ENCODE data around the gene ARFIP1. TPM values are rescaled to one million over a fixed set of nuclear protein-coding genes. Genes with fewer than 3 reads are reported as not detected.

The ARFIP1 gene
- total RNA-seq, 1 donor from 2014 or later = 26.2 TPM

DNA sequence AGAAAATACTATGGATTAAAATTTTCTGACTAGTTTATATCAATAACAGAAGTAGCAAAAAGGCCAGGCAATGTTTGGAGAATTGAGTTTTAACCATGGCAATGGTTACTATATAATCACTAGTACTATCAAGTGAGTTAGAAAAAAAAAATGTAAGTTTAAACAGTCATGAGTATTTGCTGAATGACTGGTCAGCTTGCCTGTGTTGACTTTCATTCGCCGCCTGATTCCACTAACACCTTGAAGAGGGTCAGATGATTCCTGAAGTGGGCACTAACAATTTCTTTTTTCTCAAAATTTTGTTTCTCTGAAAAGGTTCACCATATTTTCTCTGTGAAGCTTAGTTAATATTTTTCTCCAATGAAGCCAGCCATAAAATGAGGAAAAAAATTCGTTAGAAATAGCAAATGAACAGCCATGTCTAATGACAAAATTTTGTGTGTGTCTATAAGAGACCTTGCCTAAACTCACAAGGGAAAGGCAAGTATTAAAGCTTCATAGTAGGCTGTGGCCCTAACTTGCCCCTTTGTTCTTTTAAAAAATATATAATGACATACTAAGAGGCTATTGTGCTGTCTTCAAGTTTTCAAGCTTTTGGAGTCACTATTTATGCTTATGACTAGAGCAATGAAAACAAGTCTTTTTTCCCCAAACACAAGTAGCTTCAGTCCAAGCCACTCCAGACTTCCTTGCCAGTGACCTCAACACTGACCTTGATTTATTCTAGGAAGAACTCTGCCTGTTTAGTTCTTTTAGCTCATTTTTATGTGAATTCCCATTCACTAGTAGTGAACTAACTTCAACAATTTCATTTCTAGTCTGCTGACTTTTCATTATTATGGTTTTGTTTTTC is 138.0 kb downstream of the ARFIP1 start:
- no peak overlapping the region for H3K27ac Mint-ChIP-seq
- peaks cover 25% of the 10 kb centered on the region for H3K9me3 Mint-ChIP-seq
- H3K4me1 Mint-ChIP-seq = no peaks in the 10 kb centered on the region
- H3K36me3 Mint-ChIP-seq = peaks cover 31% of the 10 kb centered on the region
- TF ChIP-seq, protein P1, sequence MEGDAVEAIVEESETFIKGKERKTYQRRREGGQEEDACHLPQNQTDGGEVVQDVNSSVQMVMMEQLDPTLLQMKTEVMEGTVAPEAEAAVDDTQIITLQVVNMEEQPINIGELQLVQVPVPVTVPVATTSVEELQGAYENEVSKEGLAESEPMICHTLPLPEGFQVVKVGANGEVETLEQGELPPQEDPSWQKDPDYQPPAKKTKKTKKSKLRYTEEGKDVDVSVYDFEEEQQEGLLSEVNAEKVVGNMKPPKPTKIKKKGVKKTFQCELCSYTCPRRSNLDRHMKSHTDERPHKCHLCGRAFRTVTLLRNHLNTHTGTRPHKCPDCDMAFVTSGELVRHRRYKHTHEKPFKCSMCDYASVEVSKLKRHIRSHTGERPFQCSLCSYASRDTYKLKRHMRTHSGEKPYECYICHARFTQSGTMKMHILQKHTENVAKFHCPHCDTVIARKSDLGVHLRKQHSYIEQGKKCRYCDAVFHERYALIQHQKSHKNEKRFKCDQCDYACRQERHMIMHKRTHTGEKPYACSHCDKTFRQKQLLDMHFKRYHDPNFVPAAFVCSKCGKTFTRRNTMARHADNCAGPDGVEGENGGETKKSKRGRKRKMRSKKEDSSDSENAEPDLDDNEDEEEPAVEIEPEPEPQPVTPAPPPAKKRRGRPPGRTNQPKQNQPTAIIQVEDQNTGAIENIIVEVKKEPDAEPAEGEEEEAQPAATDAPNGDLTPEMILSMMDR (IDR thresholded peaks at IDR 0.05; ENCODE audit: unreplicated experiment) = no peak
- no peak for DNase-seq (ENCODE audit: low spot score in 2 of 2, unreplicated experiment in 2 of 2)
- no peak overlapping the region for H3K4me3 Mint-ChIP-seq
- no peaks in the 10 kb centered on the region for H3K27me3 Mint-ChIP-seq (ENCODE audit: low read depth)

DNA sequence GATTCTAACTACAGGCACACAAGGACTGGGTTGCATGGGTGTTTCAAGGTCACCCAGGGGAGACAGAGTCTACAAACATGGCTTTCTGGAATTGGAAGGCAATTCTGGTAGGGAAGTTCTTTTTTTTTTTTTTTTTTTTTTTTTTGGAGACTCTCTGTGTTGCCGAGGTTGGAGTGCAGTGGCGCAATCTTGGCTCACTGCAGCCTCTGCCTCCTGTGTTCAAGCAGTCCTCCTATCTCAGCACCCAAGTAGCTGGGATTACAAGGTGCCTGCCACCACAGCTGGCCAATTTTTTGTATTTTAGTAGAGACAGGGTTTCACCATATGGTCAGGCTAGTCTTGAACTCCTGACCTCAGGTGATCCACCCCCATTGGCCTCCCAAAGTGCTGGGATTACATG is 140.1 kb downstream of the ARFIP1 start:
- Mint-ChIP-seq H3K9me3 (peaks cover 25% of the 10 kb centered on the region), H3K4me3 (no peak overlapping the region), H3K36me3 (peaks cover 29% of the 10 kb centered on the region), H3K4me1 (no peaks in the 10 kb centered on the region), H3K27me3 (ENCODE audit: low read depth) (no peaks in the 10 kb centered on the region), H3K27ac (no peak overlapping the region)
- DNase-seq (ENCODE audit: low spot score in 2 of 2, unreplicated experiment in 2 of 2) = no peak
- TF ChIP-seq, protein P1 (IDR thresholded peaks at IDR 0.05; ENCODE audit: unreplicated experiment) = no peak

DNA sequence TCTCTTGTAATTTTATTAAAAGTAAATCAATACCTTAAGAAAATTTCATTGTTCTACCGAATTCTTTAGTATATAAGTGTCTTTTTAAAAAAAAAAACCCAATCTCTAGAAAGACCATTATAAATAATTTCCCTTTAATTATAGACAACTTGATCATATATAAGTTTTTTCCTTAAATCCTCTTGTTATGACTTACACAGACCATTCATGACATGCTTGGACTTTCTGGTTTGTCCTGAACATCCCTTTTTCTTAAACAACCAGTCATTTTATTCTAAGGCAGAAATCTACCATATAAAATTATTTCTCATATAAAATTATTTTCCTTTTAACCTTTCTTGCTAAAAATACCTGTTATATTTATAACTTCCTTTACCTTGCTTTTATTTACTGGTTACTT is 141.0 kb downstream of the ARFIP1 start:
- TF ChIP-seq, protein P1 (IDR thresholded peaks at IDR 0.05; ENCODE audit: unreplicated experiment) = no peak
- no peak overlapping the region for H3K4me3 Mint-ChIP-seq
- DNase-seq (ENCODE audit: low spot score in 2 of 2, unreplicated experiment in 2 of 2) = no peak
- peaks cover 29% of the 10 kb centered on the region for H3K36me3 Mint-ChIP-seq
- H3K4me1 Mint-ChIP-seq = no peaks in the 10 kb centered on the region
- no peaks in the 10 kb centered on the region for H3K27me3 Mint-ChIP-seq (ENCODE audit: low read depth)
- H3K9me3 Mint-ChIP-seq = peaks cover 25% of the 10 kb centered on the region
- no peak overlapping the region for H3K27ac Mint-ChIP-seq

DNA sequence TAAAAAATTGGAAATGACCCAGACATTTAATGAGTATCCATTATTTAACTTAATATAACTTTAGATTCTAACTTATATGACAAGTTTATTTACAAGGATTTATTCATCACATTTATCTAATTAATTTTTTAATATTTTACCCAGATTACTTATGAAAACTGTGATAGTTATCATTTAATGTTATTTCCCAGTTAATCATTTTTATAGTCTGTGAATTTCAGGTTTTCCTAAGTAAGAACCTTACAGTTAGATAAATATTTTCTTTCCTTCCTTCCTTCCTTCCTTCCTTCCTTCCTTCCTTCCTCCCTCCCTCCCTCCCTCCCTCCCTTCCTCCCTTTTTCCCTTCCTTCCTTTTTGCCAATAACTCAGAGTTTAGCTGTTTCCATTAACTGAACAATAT is 141.5 kb downstream of the ARFIP1 start:
- no peak overlapping the region for H3K27ac Mint-ChIP-seq

DNA sequence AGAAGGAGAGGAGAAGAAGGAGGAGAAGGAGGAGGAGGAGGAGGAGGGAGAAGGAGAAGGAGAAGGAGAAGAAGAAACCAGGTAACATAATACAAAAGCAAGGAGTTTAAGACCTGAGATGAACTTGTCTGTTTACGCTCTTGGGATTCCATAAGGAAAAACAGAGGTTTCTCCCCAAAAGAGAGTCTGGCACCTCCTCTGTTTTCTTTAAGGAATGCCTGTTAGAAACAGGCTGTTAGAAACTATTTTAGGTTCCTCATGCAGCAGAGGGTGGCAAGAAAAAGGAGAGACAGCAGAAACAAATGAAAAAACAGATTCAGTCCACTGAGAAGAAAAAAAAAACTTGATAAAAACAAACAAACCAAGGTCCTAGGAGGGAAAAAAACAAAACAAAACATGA is 146.1 kb downstream of the ARFIP1 start:
- H3K9me3 Mint-ChIP-seq = peaks cover 7% of the 10 kb centered on the region
- no peak overlapping the region for H3K4me3 Mint-ChIP-seq
- peaks cover 10% of the 10 kb centered on the region for H3K36me3 Mint-ChIP-seq
- no peak overlapping the region for H3K27ac Mint-ChIP-seq
- DNase-seq (ENCODE audit: low spot score in 2 of 2, unreplicated experiment in 2 of 2) = no peak
- H3K4me1 Mint-ChIP-seq = no peaks in the 10 kb centered on the region
- no peaks in the 10 kb centered on the region for H3K27me3 Mint-ChIP-seq (ENCODE audit: low read depth)
- TF ChIP-seq, protein P1 (IDR thresholded peaks at IDR 0.05; ENCODE audit: unreplicated experiment) = no peak

More for the DNA sequence above, 141.5 kb downstream of the ARFIP1 start:
- H3K4me1 Mint-ChIP-seq = no peaks in the 10 kb centered on the region
- H3K27me3 Mint-ChIP-seq (ENCODE audit: low read depth) = no peaks in the 10 kb centered on the region
- no peak for DNase-seq (ENCODE audit: low spot score in 2 of 2, unreplicated experiment in 2 of 2)
- H3K9me3 Mint-ChIP-seq = peaks cover 25% of the 10 kb centered on the region
- peaks cover 29% of the 10 kb centered on the region for H3K36me3 Mint-ChIP-seq
- H3K4me3 Mint-ChIP-seq = no peak overlapping the region
- TF ChIP-seq, protein P1 (IDR thresholded peaks at IDR 0.05; ENCODE audit: unreplicated experiment) = no peak

All from mesothelial cell of epicardium (in vitro differentiated cells).